Pancreas (tissue), 10 donors: ENCODE results near the gene DNAI4. TPM values are rescaled to one million over a fixed set of nuclear protein-coding genes. Genes with fewer than 3 reads are reported as not detected.

Experiments used
- ATAC-seq, 4 donors: fragments of 200-7000 bp; cut with Tn5 transposase; one replicate each; pipeline versions ENCODE4 v1.8.0 to v1.9.1; 2020; ENCODE audit warnings: mild to moderate bottlenecking in 4 of 4, moderate library complexity in 4 of 4
- DNase-seq, 6 donors: peaks; one replicate each; pipeline ENCODE4 v3.0.0-alpha.2; 2020
- FAIRE-seq: peaks from 2 replicates; lab custom pipeline; 2012; peaks lifted over from hg19 to GRCh38; lab: Jason Lieb, UNC
- H3K27ac ChIP-seq, 4 donors: fragments of 200-600 bp; sonication (generic); 1 replicate in 3 of 4; 2 replicates in 1 of 4; pipeline versions ENCODE4 v1.5.0 to v1.8.0; 2020
- H3K27me3 ChIP-seq, 4 donors: fragments of 200-600 bp; one replicate each; pipeline ENCODE4 v1.8.0; 2021
- H3K36me3 ChIP-seq, 3 donors: fragments of 200-600 bp; sonication (generic) in 1 of 3; one replicate each; pipeline versions ENCODE4 v1.5.0 to v1.8.0; 2020 to 2021
- H3K4me1 ChIP-seq, 3 donors: fragments of 200-600 bp; one replicate each; pipeline ENCODE4 v1.8.0; 2021
- H3K4me3 ChIP-seq, 4 donors: fragments of 200-600 bp; sonication (generic) in 2 of 4; one replicate each; pipeline versions ENCODE4 v1.5.0 to v1.8.0; 2020 to 2021
- H3K9me3 ChIP-seq, 4 donors: fragments of 200-600 bp; one replicate each; pipeline ENCODE4 v1.8.0; 2021
- CTCF ChIP-seq, 4 donors: fragments of 200-600 bp; sonication (generic) in 3 of 4; IDR thresholded peaks; one replicate each; pipeline versions ENCODE4 v1.5.0 to v1.8.0; 2021; ENCODE audit warnings: antibody characterized with exemption in 4 of 4
- WGBS, 2 donors: extraction: QIAGEN DNeasy Blood & Tissue Kit; methylation state at CpG; one replicate each; pipeline ENCODE4 v1.1.7; 2013; 5-methylcytosine and 5-hydroxymethylcytosine counted together
- intact Hi-C, 3 donors: fragments of 100-400 bp; cut with DNase I; formaldehyde crosslinking; loops; one replicate each; pipeline versions ENCODE4 v1.11.1 to v1.14.2; 2022
- polyA plus RNA-seq, 2 donors: library from polyadenylated mRNA; stranded (reverse); fragments of 200-250 nt; gene quantifications; one replicate each; pipeline ENCODE4 v1.2.3, GENCODE V29; 2013
- total RNA-seq, 6 donors: library from RNA; stranded (reverse); fragmentation: NEBNext Ultra II Directional in 4 of 6; extraction: Animal tissue kit (Norgen Biotek cat#: 25700) in 4 of 6; gene quantifications; one replicate each; pipeline versions ENCODE4 v1.2.1 to v1.2.4, GENCODE V29; 2021 to 2023
- donor health status: healthy with polysubstance abuse.
- donor health status: DM: no; HTN: no; CAD: no; lungs with moderate emphysema.
- donor health status: DM: no; HTN: no; CAD: no.
- donor health status: control.
- donor health status: control.
- donor health status: Bipolar disorder and iron deficiency.
- donor health status: DM: yes; HTN: yes; CAD: no.
- donor health status: DM: no; HTN: no; CAD: no.
- donor health status: DM: no; HTN: no; CAD: no.
- donor health status: DM: yes; HTN: yes; CAD: no.

DNAI4 gene
- total and polyA plus RNA-seq, 8 donors, result 1.5 to 6.7 (median 4.5) TPM

- H3K4me3 ChIP-seq, result no peak overlapping the region
- H3K9me3 ChIP-seq, result no peaks in the 10 kb centered on the region
- intact Hi-C loops, result no loop called here
- no peak for TF ChIP-seq CTCF (IDR thresholded peaks at IDR 0.05)
- H3K4me1 ChIP-seq, result peaks cover 3 to 6% (median 3%) of the 10 kb centered on the region in 3 donors
- no peaks in the 10 kb centered on the region for H3K27me3 ChIP-seq
- DNase-seq (no peak), ATAC-seq (no peak), FAIRE-seq (no peak)
- WGBS, 2 donors, result 95 to 98% methylated on average over 6 of the region's 6 CpGs
- peaks cover 0 to 24% (median 6%) of the 10 kb centered on the region in 3 donors for H3K36me3 ChIP-seq
- H3K27ac ChIP-seq, result no peak overlapping the region
These were observed 26.9 kb upstream of the DNAI4 start for GRCh38 chr1:66951513-66951912.

- TF ChIP-seq CTCF (IDR thresholded peaks at IDR 0.05), result no peak
- H3K27me3 ChIP-seq, result no peaks in the 10 kb centered on the region
- 35 to 43% methylated on average over 1 of the region's 1 CpG for WGBS, 2 donors
- ATAC-seq, result peak in 2 of 4 donors; percentile 32 to 35
- H3K4me1 ChIP-seq, result peaks cover 7 to 13% (median 9%) of the 10 kb centered on the region in 3 donors
- H3K27ac ChIP-seq, result no peak overlapping the region
- intact Hi-C loops, result no loop called here
- no peak for FAIRE-seq
- no peak for DNase-seq
- no peak overlapping the region for H3K4me3 ChIP-seq
- no peaks in the 10 kb centered on the region for H3K9me3 ChIP-seq
- H3K36me3 ChIP-seq, result peaks cover 0 to 23% (median 6%) of the 10 kb centered on the region in 3 donors
These were observed 22.6 kb upstream of the DNAI4 start for GRCh38 chr1:66947267-66947666.

GRCh38 chr1:66945316-66945715, 20.7 kb upstream of the DNAI4 start:
- DNase-seq, result no peak
- FAIRE-seq, result no peak
- no peak overlapping the region for H3K4me3 ChIP-seq
- no peaks in the 10 kb centered on the region for H3K9me3 ChIP-seq
- no peak for TF ChIP-seq CTCF (IDR thresholded peaks at IDR 0.05)
- WGBS, 2 donors, result 91 to 94% methylated on average over 3 of the region's 3 CpGs
- H3K27ac ChIP-seq, result no peak overlapping the region
- H3K27me3 ChIP-seq, result no peaks in the 10 kb centered on the region
- peaks cover 0 to 21% (median 6%) of the 10 kb centered on the region in 3 donors for H3K36me3 ChIP-seq
- no peak for ATAC-seq
- intact Hi-C loops, result no loop called here
- H3K4me1 ChIP-seq, result peaks cover 7 to 13% (median 9%) of the 10 kb centered on the region in 3 donors

GRCh38 chr1:66944330-66945274, 19.9 kb upstream of the DNAI4 start:
- H3K27ac ChIP-seq, result peak overlapping the region in 1 of 4 donors; percentile 35
- peaks cover 0 to 18% (median 6%) of the 10 kb centered on the region in 3 donors for H3K36me3 ChIP-seq
- FAIRE-seq (no peak), ATAC-seq (peak; percentile 61 to 80 (median 70)), DNase-seq (peak in 1 of 6 donors; percentile 36)
- H3K9me3 ChIP-seq, result no peaks in the 10 kb centered on the region
- WGBS, 2 donors, result 90 to 94% methylated on average over 7 of the region's 7 CpGs
- TF ChIP-seq CTCF (IDR thresholded peaks at IDR 0.05), result no peak
- no peak overlapping the region for H3K4me3 ChIP-seq
- H3K4me1 ChIP-seq, result peaks cover 7 to 13% (median 9%) of the 10 kb centered on the region in 3 donors
- intact Hi-C loops, result no loop called here
- no peaks in the 10 kb centered on the region for H3K27me3 ChIP-seq
